Right cardiac atrium (tissue), 5 donors: Measurements from ENCODE around the gene NEUROG1. TPM values are rescaled to one million over a fixed set of nuclear protein-coding genes. Genes with fewer than 3 reads are reported as not detected.

ENCODE experiments used
- ATAC-seq, 2 donors: fragments of 200-7000 bp; cut with Tn5 transposase; one replicate each; pipeline versions ENCODE4 v1.8.0 to v1.9.1; 2020; ENCODE audit warnings: moderate library complexity in 2 of 2, mild to moderate bottlenecking in 1 of 2
- DNase-seq, 3 donors: peaks; one replicate each; pipeline ENCODE4 v3.0.0-alpha.2; 2020
- H3K27ac ChIP-seq: one replicate; pipeline ENCODE4 v1.5.1; 2013; ENCODE audit warnings: mild to moderate bottlenecking, low read length, control low read depth, moderate library complexity
- H3K27me3 ChIP-seq: one replicate; pipeline ENCODE4 v1.6.1; 2013; ENCODE audit not compliant: control insufficient read depth, insufficient read depth
- H3K4me1 ChIP-seq: one replicate; pipeline ENCODE4 v1.6.1; 2013; ENCODE audit warnings: low read length; ENCODE audit not compliant: control insufficient read depth, insufficient read depth
- H3K4me3 ChIP-seq: one replicate; pipeline ENCODE4 v1.5.1; 2013; ENCODE audit warnings: low read length, control low read depth
- H3K9me3 ChIP-seq: one replicate; pipeline ENCODE4 v1.6.1; 2013; ENCODE audit warnings: low read length; ENCODE audit not compliant: control insufficient read depth
- WGBS: extraction: QIAGEN DNeasy Blood & Tissue Kit; methylation state at CpG from one replicate; pipeline ENCODE4 v1.1.7; 2013; 5-methylcytosine and 5-hydroxymethylcytosine counted together
- intact Hi-C, 4 donors: fragments of 100-400 bp; cut with DNase I; formaldehyde crosslinking; loops; one replicate each; pipeline versions ENCODE4 v1.11.0 to v1.14.0; 2022 to 2023
- polyA plus RNA-seq: library from polyadenylated mRNA; stranded (reverse); fragments of 200-250 nt; gene quantifications from one replicate; pipeline ENCODE4 v1.2.3, GENCODE V29; 2013
- total RNA-seq, 4 donors: library from RNA; stranded (reverse); fragmentation: NEBNext Ultra II Directional; extraction: Animal tissue kit (Norgen Biotek cat#: 25700); gene quantifications; one replicate each; pipeline ENCODE4 v1.2.1, GENCODE V29; 2021
- donor health status: healthy with polysubstance abuse.
- donor health status: DM: no; HTN: yes; CAD: no.
- donor health status: DM: no; HTN: no; CAD: no.
- donor health status: DM: no; HTN: yes; CAD: no; lungs with severe emphysema.
- donor health status: DM: yes; HTN: yes; CAD: no.

NEUROG1 gene
- total and polyA plus RNA-seq, 5 donors = not detected

DNA sequence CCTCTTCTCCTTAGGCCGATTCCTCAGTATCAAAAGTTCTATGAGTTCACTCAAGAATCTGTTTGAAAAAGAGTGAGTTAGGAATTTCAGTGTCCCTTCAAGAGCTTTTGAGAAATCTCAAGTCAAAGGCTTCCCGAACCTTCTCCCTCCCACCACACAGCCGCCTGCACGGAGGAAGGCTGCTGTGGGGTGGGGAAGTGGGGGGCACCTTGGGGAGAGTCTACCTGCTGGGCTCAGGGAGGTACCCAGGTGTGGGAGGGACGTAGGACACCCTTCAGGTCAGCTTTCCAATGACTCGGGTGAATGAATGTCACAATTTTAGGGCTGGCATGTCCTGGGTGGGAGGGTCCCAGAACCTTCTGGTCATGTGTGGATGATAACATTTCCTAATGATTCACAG, 25.5 kb upstream of the NEUROG1 start:
- intact Hi-C loops = loop anchor here in 3 of 4 donors (5.0 kb wide), 1 partner anchor 271 kb away; the partner anchor contains the start of gene SLC25A48 (in 3 of the 3)
- H3K9me3 ChIP-seq = no peaks in the 10 kb centered on the region
- WGBS = 77% methylated on average over 6 of the region's 6 CpGs
- no peak overlapping the region for H3K4me3 ChIP-seq
- no peak for ATAC-seq
- no peaks in the 10 kb centered on the region for H3K4me1 ChIP-seq
- H3K27me3 ChIP-seq = no peaks in the 10 kb centered on the region
- no peak overlapping the region for H3K27ac ChIP-seq
- DNase-seq = no peak

DNA sequence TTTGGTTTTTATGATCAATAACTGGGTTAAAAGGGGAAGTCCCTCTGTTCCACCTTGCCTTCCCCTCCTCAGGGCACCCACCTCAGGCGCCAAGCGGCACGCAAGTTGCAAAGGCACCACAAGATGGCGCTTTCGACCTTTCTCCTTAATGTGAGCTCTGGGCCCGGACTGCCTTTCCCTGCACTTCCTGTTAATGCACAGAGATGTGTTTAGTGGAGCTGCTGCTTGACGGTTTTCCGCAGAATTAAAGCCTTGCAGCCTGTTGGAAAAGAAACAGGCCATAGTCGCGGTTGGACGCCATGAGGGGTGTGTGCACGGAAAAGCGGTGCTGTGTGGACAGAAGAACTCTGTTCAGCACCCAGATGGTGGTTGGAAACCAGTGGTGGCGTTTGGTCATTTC, 25.1 kb upstream of the NEUROG1 start:
- WGBS = 13% methylated on average over 14 of the region's 14 CpGs
- intact Hi-C loops = loop anchor here in 3 of 4 donors (5.0 kb wide), 1 partner anchor 271 kb away; the partner anchor contains the start of gene SLC25A48 (in 3 of the 3)
- Histone ChIP-seq H3K27me3 (no peaks in the 10 kb centered on the region), H3K27ac (no peak overlapping the region), H3K4me1 (no peaks in the 10 kb centered on the region), H3K9me3 (no peaks in the 10 kb centered on the region), H3K4me3 (no peak overlapping the region)
- ATAC-seq (peak; percentile 80 to 88), DNase-seq (peak; percentile 68 to 90 (median 80))

DNA sequence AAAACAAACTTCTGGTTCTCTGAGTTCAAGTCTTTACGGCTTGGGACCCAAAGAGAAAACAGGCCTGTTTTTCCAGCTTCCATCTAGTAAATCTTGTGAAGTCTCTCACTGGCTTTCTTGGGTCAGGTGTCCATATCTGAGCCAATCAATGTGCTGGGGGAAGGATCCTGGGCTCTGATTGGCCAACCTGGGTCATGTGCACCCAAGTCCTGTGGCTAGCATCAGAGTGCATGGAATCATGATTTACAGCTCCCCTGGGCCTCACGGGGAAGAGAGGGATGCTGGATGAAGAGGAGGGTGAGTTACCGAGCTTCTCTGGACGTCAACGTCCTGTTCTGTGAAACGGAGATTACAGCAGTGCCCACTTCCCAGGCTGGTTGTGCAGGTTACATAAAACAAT, 23.6 kb upstream of the NEUROG1 start:
- Histone ChIP-seq H3K4me1 (no peaks in the 10 kb centered on the region), H3K9me3 (no peaks in the 10 kb centered on the region), H3K27me3 (no peaks in the 10 kb centered on the region), H3K27ac (no peak overlapping the region), H3K4me3 (no peak overlapping the region)
- ATAC-seq (no peak), DNase-seq (no peak)
- 61% methylated on average over 6 of the region's 6 CpGs for WGBS
- intact Hi-C loops = loop anchor here in 1 of 4 donors (5.0 kb wide), 1 partner anchor 273 kb away; the partner anchor contains the start of gene SLC25A48

DNA sequence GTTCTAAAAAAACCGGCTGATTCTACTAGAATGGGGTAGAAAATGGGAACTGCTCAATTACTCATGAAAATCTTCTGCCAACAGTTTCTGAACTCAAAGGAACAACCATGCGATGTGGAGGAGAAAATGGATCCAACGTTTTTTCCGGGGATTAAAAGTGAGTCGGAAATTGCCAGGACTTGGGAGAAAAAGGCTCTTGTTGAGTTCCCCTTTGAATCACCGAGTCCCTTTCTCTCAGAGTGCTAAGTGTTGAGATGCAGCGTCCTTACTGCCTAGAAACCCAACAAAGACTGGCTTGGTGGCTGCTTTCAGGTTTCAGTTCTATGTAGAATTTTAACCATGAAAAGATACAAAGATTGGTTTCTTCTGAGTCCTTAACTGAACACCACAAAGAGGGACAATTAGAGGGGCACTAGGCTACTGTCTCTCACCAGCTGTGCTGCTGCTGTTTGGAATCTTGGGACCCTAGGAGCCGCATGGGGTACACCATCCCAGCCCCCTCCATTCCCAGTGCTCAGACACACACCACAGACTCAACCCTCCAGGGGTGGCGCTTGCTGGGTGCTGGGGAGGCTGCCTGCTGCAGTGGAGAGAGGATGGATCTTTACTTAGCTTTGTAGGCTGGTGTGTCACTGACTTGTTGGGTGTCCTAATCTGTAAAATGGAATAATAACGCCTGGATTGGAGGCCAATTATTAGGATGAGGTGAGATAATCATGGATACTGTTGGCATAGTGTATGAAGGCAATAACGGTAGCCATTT, 21.5 kb upstream of the NEUROG1 start:
- 70% methylated on average over 11 of the region's 11 CpGs for WGBS
- no peak for ATAC-seq
- Histone ChIP-seq H3K4me1 (no peaks in the 10 kb centered on the region), H3K4me3 (no peak overlapping the region), H3K27me3 (no peaks in the 10 kb centered on the region), H3K9me3 (no peaks in the 10 kb centered on the region), H3K27ac (no peak overlapping the region)
- DNase-seq = no peak
- intact Hi-C loops = loop anchor here in 1 of 4 donors (5.0 kb wide), 1 partner anchor 275 kb away; the partner anchor contains the start of gene SLC25A48

DNA sequence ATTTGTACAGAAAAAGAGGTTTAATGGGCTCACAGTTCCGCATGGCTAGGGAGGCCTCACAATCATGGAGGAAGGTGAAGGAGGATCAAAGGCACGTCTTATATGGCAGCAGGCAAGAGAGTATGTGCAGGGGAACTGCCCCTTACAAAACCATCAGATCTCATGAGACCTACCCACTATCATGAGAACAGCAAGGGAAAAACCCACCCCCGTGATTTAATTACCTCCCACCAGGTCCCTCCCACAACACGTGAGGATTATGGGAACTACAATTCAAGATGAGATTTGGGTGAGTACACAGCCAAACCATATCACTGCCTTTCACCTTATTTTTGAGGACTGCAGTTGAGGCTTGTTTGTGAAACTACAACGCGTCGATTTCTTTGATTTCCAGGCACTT, 20.9 kb upstream of the NEUROG1 start:
- H3K27me3 ChIP-seq = no peaks in the 10 kb centered on the region
- intact Hi-C loops = loop anchor here in 1 of 4 donors (5.0 kb wide), 1 partner anchor 276 kb away; the partner anchor contains the start of gene SLC25A48
- 78% methylated on average over 7 of the region's 7 CpGs for WGBS

DNA sequence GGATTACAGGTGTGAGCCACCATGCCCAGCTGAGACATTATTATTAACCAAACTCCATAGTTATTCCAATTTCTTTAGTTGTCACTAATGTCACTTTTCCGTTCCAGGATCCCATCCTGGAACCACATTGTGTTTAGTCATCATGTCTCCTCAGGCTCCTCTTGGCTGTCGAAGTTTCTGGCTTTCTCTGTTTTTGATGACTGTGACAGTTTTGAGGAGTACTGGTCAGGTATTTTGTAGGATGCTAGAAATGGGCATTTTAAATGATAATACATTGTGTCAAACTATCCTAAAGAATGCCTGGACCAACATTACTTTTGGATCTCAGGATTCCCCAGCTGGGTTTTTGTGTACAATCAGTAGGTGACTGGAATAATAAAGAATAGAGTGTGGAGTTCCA, 19.8 kb upstream of the NEUROG1 start:
- H3K4me3 ChIP-seq = no peak overlapping the region
- no peaks in the 10 kb centered on the region for H3K4me1 ChIP-seq
- intact Hi-C loops = loop anchor here in 1 of 4 donors (5.0 kb wide), 1 partner anchor 277 kb away; the partner anchor contains the start of gene SLC25A48
- WGBS = 78% methylated on average over 2 of the region's 2 CpGs
- H3K27me3 ChIP-seq = no peaks in the 10 kb centered on the region
- ATAC-seq (no peak), DNase-seq (no peak)
- no peaks in the 10 kb centered on the region for H3K9me3 ChIP-seq
- no peak overlapping the region for H3K27ac ChIP-seq

More for the DNA sequence above, 20.9 kb upstream of the NEUROG1 start:
- H3K4me1 ChIP-seq = no peaks in the 10 kb centered on the region
- no peak overlapping the region for H3K4me3 ChIP-seq
- no peak for ATAC-seq
- no peak overlapping the region for H3K27ac ChIP-seq
- no peaks in the 10 kb centered on the region for H3K9me3 ChIP-seq
- no peak for DNase-seq

DNA sequence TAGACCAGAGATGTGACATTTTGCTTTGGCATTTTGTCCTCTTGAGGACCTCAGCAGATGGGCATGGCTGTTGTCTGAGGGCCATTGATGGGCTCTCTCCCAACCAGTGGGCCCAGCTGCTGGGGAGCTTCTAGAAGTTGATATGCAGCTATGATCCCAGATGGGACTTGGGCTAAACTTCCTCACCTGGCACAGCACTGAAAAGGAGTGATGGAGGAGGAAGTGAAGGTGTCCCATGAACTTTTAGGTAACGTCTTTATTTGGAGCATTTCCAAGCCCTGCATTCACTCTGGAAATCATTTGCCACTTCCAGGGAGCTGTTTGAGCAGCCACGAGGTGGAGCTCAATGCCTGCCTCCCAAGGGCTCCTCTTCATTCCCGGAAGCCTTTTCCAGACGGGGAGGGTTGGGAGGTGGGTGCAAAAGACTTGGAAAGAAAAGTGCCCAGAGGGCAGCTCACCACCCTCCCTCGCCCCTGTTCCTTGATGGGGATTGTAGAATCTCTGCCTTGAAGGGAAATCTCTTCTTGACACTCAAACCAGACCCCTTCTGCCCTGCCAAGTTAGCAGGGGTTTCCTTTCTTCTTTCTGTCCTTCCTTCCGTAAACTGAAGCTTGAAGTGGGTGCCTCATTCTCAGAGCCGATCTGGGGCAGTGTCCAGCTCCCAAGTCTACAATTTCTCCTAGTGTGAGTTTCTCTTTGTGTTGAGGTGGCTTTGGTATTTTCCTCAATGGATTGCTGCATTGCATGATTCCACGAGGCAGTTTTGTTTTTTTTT, 18.1 kb upstream of the NEUROG1 start:
- 20% methylated on average over 8 of the region's 8 CpGs for WGBS
- Histone ChIP-seq H3K4me3 (no peak overlapping the region), H3K27ac (no peak overlapping the region), H3K4me1 (no peaks in the 10 kb centered on the region), H3K9me3 (no peaks in the 10 kb centered on the region), H3K27me3 (no peaks in the 10 kb centered on the region)
- DNase-seq (no peak), ATAC-seq (no peak)
- intact Hi-C loops = loop anchor here in 2 of 4 donors (2.0 to 5.0 kb wide), 2 partner anchors 87 kb away; no protein-coding TSS in a partner anchor

DNA sequence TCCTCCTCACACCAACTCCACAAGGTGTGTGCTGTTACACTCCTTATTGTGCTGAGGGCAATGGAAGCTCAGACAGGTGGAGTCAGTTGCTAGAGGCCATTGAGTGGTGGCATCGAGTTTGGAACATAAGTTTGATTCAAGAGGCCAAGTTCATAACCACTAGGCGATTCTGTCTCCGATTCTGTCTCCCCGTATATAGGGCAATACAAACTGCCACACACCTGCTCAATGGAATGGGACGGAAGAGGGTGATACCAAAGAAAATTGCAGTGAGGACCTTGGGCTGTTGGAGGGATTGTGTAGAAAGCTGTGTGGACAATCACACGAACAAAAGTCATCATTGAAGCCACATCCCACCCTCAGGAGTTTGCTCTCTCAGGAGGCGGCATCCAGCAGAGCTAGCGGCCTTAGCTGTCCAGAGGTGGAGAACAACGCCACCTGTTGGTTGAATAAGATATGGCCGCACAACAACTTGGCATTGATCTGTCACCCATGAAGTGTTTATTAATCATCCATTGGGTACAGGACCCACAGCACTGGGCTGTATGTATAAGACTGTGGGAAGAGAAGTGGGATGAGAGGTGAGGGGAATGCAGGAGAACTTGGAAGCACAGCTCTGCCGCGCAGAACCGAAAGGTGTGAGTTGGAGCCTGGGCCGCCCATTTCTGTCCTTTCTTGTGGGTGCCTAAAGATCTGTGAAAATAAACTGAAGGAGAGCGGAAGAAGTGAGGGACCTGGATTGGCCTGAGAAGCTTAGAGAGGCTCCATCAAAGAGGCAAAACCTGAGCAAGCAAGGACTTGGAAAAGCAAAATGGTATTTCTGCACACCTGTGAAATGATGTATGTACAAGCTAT, 16.1 kb upstream of the NEUROG1 start:
- Histone ChIP-seq H3K27me3 (no peaks in the 10 kb centered on the region), H3K9me3 (no peaks in the 10 kb centered on the region), H3K27ac (no peak overlapping the region), H3K4me1 (no peaks in the 10 kb centered on the region), H3K4me3 (no peak overlapping the region)
- intact Hi-C loops = loop anchor here (2.0 to 5.0 kb wide), 2 partner anchors 85 kb away; no protein-coding TSS in a partner anchor
- peak; percentile 58 to 83 (median 75) for DNase-seq
- 37% methylated on average over 15 of the region's 15 CpGs for WGBS
- ATAC-seq = peak; percentile 76 to 81

DNA sequence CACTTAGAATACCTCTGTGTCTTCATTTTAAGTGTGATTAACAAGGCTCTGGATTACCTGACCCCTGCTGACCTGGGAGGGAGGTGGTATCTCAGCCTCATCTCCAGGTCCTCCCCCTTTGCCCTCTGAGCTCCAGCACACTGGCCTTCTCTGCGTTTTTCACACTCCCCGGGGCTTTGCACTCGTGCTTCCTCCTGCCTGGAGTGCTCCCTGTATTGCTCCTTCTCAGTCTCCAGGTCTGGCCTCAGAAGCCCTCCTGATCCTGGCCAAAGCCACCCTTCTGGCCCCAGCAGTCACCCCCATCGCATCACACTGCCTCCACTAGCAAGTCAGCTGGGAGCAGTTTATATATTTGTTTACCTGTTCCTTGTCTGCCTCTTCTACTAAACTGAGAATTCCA, 13.6 kb upstream of the NEUROG1 start:
- ATAC-seq = no peak
- Histone ChIP-seq H3K9me3 (no peaks in the 10 kb centered on the region), H3K27me3 (no peaks in the 10 kb centered on the region), H3K27ac (no peak overlapping the region), H3K4me3 (no peak overlapping the region), H3K4me1 (no peaks in the 10 kb centered on the region)
- WGBS = 25% methylated on average over 4 of the region's 4 CpGs
- intact Hi-C loops = no loop called here
- no peak for DNase-seq

DNA sequence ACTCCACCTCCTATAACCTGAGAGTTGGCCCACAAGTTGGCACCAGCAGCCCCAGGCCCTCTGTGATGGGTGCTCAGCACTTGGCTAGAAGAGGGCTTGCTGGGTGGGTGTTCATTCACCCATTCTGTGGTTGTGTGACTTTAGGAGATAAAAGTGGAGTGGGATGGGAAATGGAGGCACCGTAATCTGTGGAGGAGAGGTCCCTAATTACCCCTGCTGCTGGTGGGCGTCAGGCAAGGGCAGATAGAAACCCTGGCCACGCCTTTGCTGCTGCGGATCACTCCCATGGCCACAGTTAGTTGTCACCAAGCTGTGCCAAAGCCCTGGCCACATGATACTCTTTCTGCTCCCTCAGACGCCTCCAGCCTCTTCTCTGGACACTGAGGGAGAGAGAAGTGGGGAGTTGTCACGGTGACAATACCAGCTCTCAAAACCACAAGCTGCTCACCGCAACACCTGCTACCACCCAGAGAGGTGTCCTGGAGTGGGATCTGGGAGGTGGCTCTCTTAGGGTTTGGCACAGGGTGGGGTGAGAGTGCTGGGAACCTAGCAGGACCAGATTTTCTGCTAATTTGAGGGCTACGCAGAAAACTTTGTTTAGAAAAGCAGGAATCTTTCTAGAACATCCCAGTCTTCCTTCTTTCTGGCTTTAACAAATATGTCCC, 12.0 kb upstream of the NEUROG1 start:
- no peaks in the 10 kb centered on the region for H3K27me3 ChIP-seq
- intact Hi-C loops = no loop called here
- H3K27ac ChIP-seq = no peak overlapping the region
- H3K9me3 ChIP-seq = no peaks in the 10 kb centered on the region
- H3K4me3 ChIP-seq = no peak overlapping the region
- DNase-seq (no peak), ATAC-seq (no peak)
- no peaks in the 10 kb centered on the region for H3K4me1 ChIP-seq
- WGBS = 47% methylated on average over 8 of the region's 8 CpGs
